Activated effector memory CD4-positive, alpha-beta T cell treated with anti-CD3 and anti-CD28 coated beads, Interleukin-2, amount 50 U/mL, for 16 hours (primary cell): ENCODE measurements around the gene CCDC158.
"Not testable (repeated sequence)": the region's sequence is repeated elsewhere in the genome, so short reads cannot be mapped to it uniquely, and the experiment has no call there.

ENCODE experiments used
- DNase-seq: peaks from one replicate; pipeline ENCODE4 v3.0.0-alpha.2; 2020

CCDC158 gene

GRCh38 chr4:76420762-76421581 is at the start of gene CCDC158:
TSS of gene CCDC158 (minus strand) at chr4:76421141. CDS start at chr4:76403207, 17,934 bp downstream.
- DNase-seq, result no peak

- DNase-seq, result no peak
These were observed 49.6 kb upstream of the CCDC158 start for GRCh38 chr4:76470532-76470931.

- no peak for DNase-seq
These were observed 49.1 kb upstream of the CCDC158 start for GRCh38 chr4:76470064-76470463.

GRCh38 chr4:76463568-76463967 is 42.6 kb upstream of the CCDC158 start:
- no peak for DNase-seq

DNA sequence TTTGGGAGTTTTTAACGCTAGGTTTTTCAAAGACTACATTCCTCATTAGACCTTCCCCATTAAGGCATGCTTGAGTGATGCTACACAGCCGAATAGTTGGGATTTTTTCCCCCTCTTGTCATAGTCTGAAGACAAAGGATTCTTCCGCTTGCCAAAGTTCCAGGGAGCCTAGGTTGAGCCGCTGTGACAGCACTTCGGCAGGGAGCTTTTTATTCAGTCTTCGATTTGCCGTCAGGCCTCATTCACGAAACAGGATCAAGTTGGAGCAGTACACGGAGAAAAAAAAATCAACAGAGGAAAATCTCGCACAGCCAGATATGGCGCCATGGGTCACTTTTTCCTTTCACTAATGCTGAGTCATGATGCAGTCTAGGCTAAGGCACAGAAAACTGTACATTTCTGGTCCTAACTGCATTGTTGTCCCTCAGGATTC is 38.4 kb upstream of the CCDC158 start:
- DNase-seq, result no peak

DNA sequence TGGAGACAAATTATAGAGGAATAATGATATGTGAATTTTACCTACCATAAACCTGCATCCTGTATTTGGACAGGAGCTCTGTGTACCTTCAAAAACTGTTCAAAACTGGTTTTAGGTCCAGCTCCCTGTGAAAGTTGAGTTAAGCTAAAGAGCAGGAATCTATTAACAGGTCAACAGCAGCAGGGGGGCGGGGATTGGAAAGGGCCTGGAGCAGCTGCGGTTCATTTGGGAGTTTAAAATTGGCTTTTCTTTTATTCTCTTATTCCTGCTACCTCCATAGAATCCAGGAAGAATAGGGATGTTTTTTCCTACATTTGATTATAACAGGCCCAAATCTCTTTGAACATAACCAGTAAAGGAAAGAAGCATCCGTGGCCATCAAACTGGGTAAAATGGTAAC is 37.9 kb upstream of the CCDC158 start:
- DNase-seq, result no peak

- DNase-seq, result no peak
These were observed 37.4 kb upstream of the CCDC158 start for GRCh38 chr4:76458297-76458696.

DNA sequence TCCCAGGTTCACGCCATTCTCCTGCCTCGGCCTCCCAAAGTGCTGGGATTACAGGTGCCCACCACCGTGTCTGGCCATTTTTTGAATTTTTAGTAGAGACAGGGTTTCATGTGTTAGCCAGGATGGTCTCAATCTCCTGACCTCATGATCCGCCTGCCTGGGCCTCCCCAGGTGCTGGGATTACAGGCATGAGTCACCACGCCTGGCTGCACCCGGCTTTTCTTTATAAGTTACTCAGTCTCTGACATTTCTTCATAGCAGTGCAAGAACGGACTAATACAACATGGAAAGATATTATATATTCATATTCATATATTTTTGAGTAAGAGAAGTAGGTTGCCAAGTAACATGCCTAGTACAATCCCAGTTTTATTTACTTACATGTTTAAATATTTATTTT is 36.9 kb upstream of the CCDC158 start:
- DNase-seq, result no peak

GRCh38 chr4:76454073-76454472 is 33.1 kb upstream of the CCDC158 start:
- DNase-seq, result not testable (repeated sequence)

GRCh38 chr4:76453232-76453631 is 32.3 kb upstream of the CCDC158 start:
- DNase-seq, result no peak

- no peak for DNase-seq
These were observed 28.9 kb upstream of the CCDC158 start for GRCh38 chr4:76449833-76450232.

- no peak for DNase-seq
These were observed 28.4 kb upstream of the CCDC158 start for GRCh38 chr4:76449362-76449767.

DNA sequence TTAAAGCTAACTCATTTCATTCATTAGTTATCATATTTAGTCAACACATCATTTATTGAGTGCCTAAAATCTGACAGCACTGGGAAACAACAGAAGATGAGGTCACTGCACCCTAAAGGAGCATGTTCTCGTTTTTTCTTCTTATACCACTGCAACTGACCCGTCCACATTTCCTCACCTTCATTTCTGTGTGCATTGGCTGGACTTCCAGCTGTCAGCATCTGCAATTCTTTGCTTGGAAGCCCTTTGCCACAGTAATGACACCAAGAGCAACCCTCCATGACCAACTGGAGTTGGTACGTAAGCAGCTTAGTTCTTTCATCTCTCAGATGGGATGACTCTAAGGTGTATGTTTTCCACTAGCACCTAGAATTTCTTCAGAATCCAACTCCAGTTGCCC is 27.3 kb upstream of the CCDC158 start:
- DNase-seq, result no peak

DNA sequence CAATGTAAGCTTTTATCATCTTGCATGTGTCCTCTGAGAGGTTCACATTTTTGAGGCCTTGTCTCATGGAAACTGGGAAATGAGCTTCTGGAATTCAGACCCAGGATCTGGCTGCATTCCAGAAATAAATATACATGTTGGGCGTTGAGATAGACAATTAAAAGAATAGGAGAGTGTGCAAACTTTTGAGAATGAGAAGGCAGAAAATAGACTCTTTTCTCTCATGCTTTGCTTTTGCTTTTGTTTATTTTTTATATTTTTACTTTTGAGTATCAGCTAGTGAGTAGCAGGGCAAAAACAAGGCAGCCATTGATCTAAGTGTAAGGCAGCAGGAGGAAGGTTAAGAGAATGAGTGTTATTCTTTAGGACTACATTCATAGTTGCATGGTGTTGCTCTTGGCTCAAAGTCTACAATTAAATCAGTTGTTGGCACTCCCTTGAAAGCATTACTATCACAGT is 26.5 kb upstream of the CCDC158 start:
- no peak for DNase-seq

GRCh38 chr4:76445911-76446310 is 25.0 kb upstream of the CCDC158 start:
- DNase-seq, result no peak

- DNase-seq, result no peak
These were observed 22.4 kb upstream of the CCDC158 start for GRCh38 chr4:76443376-76443775.

- DNase-seq, result no peak
These were observed 21.9 kb upstream of the CCDC158 start for GRCh38 chr4:76442807-76443206.

DNA sequence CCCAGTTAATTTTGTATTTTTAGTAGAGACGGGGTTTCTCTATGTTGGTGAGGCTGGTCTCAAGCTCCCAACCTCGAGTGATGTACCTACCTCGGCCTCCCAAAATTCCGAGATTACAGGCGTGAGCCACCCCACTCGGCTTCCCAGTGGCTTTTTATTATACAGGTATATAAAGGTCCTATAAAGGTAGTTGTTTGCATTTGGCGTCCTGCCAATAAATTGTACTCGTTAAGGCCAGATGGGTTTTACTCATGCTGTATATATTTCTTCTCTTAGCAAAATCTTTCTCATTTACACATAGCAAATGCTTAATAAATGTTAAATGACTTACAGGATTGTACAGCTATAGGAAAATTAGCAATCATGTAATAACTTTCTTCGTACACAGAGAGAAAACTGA is 20.9 kb upstream of the CCDC158 start:
- no peak for DNase-seq

DNA sequence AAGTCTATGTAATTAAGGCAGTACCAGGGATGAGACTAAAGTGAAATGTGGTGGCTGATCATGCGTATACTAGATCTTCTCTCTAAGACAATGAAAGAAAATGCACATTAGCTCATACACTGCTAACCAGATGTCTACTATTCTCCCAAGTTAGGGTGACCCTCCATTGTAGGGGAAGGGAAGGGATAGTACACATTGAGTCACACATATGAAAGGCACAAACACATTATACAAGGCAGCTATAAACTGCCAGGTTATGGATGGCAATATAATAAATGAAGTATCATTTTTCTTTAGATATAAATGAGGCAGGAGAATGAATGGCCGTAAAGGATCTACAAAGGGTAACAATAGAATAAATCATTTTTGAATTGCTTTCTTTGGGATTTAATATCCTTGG is 18.6 kb upstream of the CCDC158 start:
- DNase-seq, result no peak

- DNase-seq, result no peak
These were observed 14.8 kb upstream of the CCDC158 start for GRCh38 chr4:76435528-76436319.

GRCh38 chr4:76434901-76435527 is 14.1 kb upstream of the CCDC158 start, which contains the start of gene SHROOM3:
TSS of gene SHROOM3 (plus strand) at chr4:76435229. CDS start at chr4:76436053, 824 bp downstream.
- no peak for DNase-seq

DNA sequence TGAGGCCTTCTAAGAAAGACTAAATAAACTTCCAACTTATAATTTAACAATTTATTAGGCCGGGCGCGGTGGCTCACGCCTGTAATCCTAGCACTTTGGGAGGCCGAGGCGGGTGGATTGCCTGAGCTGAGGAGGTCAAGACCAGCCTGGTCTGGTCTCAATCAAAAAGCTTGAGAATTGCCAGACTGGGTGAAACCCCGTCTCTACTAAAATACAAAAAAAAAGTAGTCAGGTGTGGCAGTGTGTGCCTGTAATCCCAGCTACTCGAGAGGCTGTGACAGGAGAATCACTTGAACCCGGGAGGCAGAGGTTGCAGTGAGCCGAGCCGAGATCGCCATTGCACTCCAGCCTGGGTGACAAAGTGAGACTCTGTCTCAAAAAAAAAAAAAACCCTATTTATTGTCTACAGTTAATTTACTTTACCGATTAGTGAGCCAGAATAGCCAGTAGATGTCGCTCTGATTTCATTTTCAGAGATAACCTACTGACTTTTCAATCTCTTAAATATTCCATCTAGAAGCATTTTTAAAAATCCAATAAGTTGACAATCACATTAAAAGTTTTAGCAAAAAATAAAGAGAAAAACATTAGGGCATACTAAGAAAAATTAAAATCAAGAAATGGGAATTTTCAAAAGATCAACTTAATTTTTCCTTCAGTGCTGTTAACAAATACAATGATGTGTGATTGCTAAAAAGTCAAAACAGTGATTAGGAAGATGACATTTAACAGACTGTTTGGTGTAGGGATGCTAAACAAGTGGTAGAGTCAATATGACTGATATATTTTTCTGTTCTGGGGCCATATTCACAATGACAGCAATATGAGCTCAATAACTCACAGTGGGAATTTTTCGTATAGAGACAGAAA is 9.8 kb upstream of the CCDC158 start:
- DNase-seq, result no peak
